ENCODE results near the gene HELZ. TPM values are rescaled to one million over a fixed set of nuclear protein-coding genes. Genes with fewer than 3 reads are reported as not detected.

The HELZ gene
- total RNA-seq, 4 donors from 2014 or later: 47.3 to 95.4 (median 61.3) TPM

GRCh38 chr17:67239597-67239996 lies 5.4 kb downstream of the HELZ start:
- no peaks in the 10 kb centered on the region for H3K9me3 ChIP-seq
- H3K4me3 ChIP-seq: no peak overlapping the region
- peaks cover 0 to 46% (median 18%) of the 10 kb centered on the region in 3 donors for H3K36me3 ChIP-seq
- peaks cover 0 to 51% (median 5%) of the 10 kb centered on the region in 4 donors for H3K4me1 ChIP-seq
- 67 to 68% methylated on average over 3 of the region's 3 CpGs for WGBS, 2 donors
- no peak for DNase-seq (ENCODE audit: low spot score in 2 of 2)
- TF ChIP-seq POLR2A (IDR thresholded peaks at IDR 0.05) (no peak), CTCF (IDR thresholded peaks at IDR 0.05) (no peak), EP300 (IDR thresholded peaks at IDR 0.05) (no peak)
- H3K27me3 ChIP-seq: no peaks in the 10 kb centered on the region
- H3K27ac ChIP-seq: no peak overlapping the region

- Histone ChIP-seq H3K4me1 (peaks cover 0 to 46% (median 5%) of the 10 kb centered on the region in 4 donors), H3K27me3 (no peaks in the 10 kb centered on the region), H3K4me3 (no peak overlapping the region), H3K9me3 (no peaks in the 10 kb centered on the region), H3K36me3 (peaks cover 0 to 50% (median 18%) of the 10 kb centered on the region in 3 donors), H3K27ac (no peak overlapping the region)
- TF ChIP-seq CTCF (IDR thresholded peaks at IDR 0.05): no peak
- TF ChIP-seq EP300 (IDR thresholded peaks at IDR 0.05): no peak
- no peak for TF ChIP-seq POLR2A (IDR thresholded peaks at IDR 0.05)
- DNase-seq (ENCODE audit: low spot score in 2 of 2): no peak
- 83 to 93% methylated on average over 5 of the region's 5 CpGs for WGBS, 2 donors
These were observed 6.0 kb downstream of the HELZ start for GRCh38 chr17:67238991-67239390.

- H3K27me3 ChIP-seq: no peaks in the 10 kb centered on the region
- TF ChIP-seq EP300 (IDR thresholded peaks at IDR 0.05) (no peak), CTCF (IDR thresholded peaks at IDR 0.05) (no peak)
- H3K27ac ChIP-seq: no peak overlapping the region
- peaks cover 0 to 45% (median 12%) of the 10 kb centered on the region in 3 donors for H3K36me3 ChIP-seq
- no peak overlapping the region for H3K4me3 ChIP-seq
- peaks cover 0 to 16% (median 0%) of the 10 kb centered on the region in 4 donors for H3K4me1 ChIP-seq
- H3K9me3 ChIP-seq: no peaks in the 10 kb centered on the region
- DNase-seq (ENCODE audit: low spot score in 2 of 2): no peak
- 95 to 97% methylated on average over 2 of the region's 2 CpGs for WGBS, 2 donors
These were observed 12.6 kb downstream of the HELZ start for GRCh38 chr17:67232441-67232840.

GRCh38 chr17:67229109-67229955 lies 15.7 kb downstream of the HELZ start:
- 81 to 82% methylated on average over 5 of the region's 5 CpGs for WGBS, 2 donors
- Histone ChIP-seq H3K36me3 (peaks cover 0 to 16% (median 0%) of the 10 kb centered on the region in 3 donors), H3K9me3 (no peaks in the 10 kb centered on the region), H3K4me3 (no peak overlapping the region), H3K4me1 (peaks cover 0 to 31% (median 0%) of the 10 kb centered on the region in 4 donors), H3K27ac (no peak overlapping the region), H3K27me3 (no peaks in the 10 kb centered on the region)
- no peak for TF ChIP-seq CTCF (IDR thresholded peaks at IDR 0.05)
- no peak for TF ChIP-seq EP300 (IDR thresholded peaks at IDR 0.05)
- TF ChIP-seq POLR2A (IDR thresholded peaks at IDR 0.05): no peak
- DNase-seq (ENCODE audit: low spot score in 2 of 2): no peak

- Histone ChIP-seq H3K4me1 (peaks cover 0 to 31% (median 0%) of the 10 kb centered on the region in 4 donors), H3K36me3 (peaks cover 0 to 5% (median 0%) of the 10 kb centered on the region in 3 donors), H3K27ac (no peak overlapping the region), H3K27me3 (no peaks in the 10 kb centered on the region), H3K9me3 (no peaks in the 10 kb centered on the region), H3K4me3 (no peak overlapping the region)
- TF ChIP-seq POLR2A (IDR thresholded peaks at IDR 0.05) (no peak), EP300 (IDR thresholded peaks at IDR 0.05) (no peak)
- no peak for DNase-seq (ENCODE audit: low spot score in 2 of 2)
These were observed 17.5 kb downstream of the HELZ start for GRCh38 chr17:67227488-67227887.
